Loucy (cell line): Measurements from ENCODE around the gene FSIP1.

Source experiments
- CTCF ChIP-seq: fragments of 200-600 bp; sonication (generic); conservative IDR thresholded peaks from 2 replicates; pipeline ENCODE4 v1.5.1; 2014; ENCODE audit warnings: mild to moderate bottlenecking, antibody characterized with exemption, low read length
- EZH2phosphoT487 ChIP-seq: fragments of 200-600 bp; IDR thresholded peaks from 2 replicates; pipeline ENCODE4 v1.6.1; 2018; ENCODE audit warnings: antibody characterized with exemption, mild to moderate bottlenecking, moderate library complexity, borderline replicate concordance

GRCh38 chr15:39830166-39830565 is 47.5 kb upstream of the FSIP1 start:
- TF ChIP-seq CTCF (no peak), EZH2phosphoT487 (no peak)
